Stimulated activated effector memory CD8-positive, alpha-beta T cell treated with anti-CD3 and anti-CD28 coated beads, Interleukin-12 subunit alpha, Interleukin-12 subunit beta, amount 100 ng/mL, for 72 hours (primary cell): ENCODE data around the gene CEP192.

ENCODE experiments used
- ATAC-seq: fragments of 150-1000 bp; cut with Tn5 transposase; 2 replicates; pipeline ENCODE4 v1.10.0; 2021
- DNase-seq, 2 donors: peaks; one replicate each; pipeline ENCODE4 v3.0.0; 2021 to 2022; ENCODE audit warnings: low spot score in 2 of 2
- H3K27ac Mint-ChIP-seq: one replicate; pipeline ENCODE4 v1.8.0; 2022; ENCODE audit warnings: mild to moderate bottlenecking, mixed read lengths
- H3K36me3 Mint-ChIP-seq: one replicate; pipeline ENCODE4 v1.8.0; 2022; ENCODE audit warnings: mild to moderate bottlenecking, mixed read lengths
- H3K4me1 Mint-ChIP-seq: one replicate; pipeline ENCODE4 v1.8.0; 2022; ENCODE audit warnings: mixed read lengths
- H3K4me3 Mint-ChIP-seq: one replicate; pipeline ENCODE4 v1.8.0; 2022; ENCODE audit warnings: mild to moderate bottlenecking, mixed read lengths
- H3K9me3 Mint-ChIP-seq: one replicate; pipeline ENCODE4 v1.8.0; 2022; ENCODE audit warnings: mixed read lengths

The CEP192 gene

DNA sequence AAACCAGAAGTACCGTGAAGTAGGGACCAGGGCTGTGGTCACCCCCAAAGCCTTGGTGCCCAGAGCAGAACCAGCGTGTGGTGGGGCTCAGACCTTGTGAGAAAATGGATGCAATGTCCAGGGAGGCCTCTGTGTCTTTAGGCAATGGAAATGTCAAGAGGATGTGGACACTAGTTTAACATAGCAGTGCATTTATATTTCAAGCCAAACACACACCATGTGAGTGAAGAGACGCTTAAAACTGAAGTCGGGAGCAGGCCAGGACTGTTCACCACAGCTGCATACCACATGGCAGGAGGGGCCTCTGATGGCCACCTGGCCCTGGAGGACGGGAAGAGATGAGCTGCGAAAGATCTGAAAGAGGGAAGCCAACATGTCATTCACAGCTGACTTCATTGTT is 140.1 kb downstream of the CEP192 start:
- no peak overlapping the region for H3K27ac Mint-ChIP-seq
- DNase-seq, result no peak

DNA sequence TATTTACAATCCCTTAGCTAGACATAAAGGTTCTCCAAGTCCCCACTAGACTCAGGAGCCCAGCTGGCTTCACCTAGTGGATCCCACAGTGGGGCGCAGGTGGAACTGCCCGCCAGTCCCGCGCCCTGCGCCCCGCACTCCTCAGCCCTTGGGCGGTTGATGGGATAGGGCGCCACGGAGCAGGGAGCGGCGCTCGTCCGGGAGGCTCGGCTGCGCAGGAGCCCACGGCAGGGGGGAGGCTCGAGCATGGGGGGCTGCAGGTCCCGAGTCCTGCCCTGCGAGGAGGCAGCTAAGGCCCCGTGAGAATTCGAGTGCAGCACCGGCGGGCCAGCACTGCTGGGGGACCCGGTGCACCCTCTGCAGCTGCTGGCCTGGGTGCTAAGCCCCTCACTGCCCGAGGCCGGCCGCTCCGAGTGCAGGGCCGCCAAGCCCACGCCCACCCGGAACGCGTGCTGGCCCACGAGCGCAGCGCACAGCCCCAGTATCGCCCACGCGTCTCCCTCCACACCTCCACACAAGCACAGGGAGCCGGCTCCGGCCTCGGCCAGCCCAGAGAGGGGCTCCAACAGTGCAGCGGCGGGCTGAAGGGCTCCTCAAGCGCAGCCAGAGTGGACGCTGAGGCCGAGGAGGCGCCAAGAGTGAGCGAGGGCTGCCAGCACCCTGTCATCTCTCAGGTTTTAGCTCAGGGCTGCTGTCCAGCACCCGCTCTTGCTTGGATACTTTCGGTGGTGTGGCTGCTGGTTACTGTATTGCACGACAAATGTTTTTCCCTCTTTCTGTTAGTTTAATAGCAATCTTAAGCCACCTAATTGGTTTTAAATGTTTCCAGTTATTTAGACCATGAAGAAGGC is 143.6 kb downstream of the CEP192 start:
- H3K4me1 Mint-ChIP-seq, result peaks cover 33% of the 10 kb centered on the region
- H3K36me3 Mint-ChIP-seq, result peaks cover 11% of the 10 kb centered on the region
- no peak overlapping the region for H3K4me3 Mint-ChIP-seq
- no peaks in the 10 kb centered on the region for H3K9me3 Mint-ChIP-seq
- DNase-seq, result no peak
- ATAC-seq, result no peak
- H3K27ac Mint-ChIP-seq, result no peak overlapping the region

More for the DNA sequence above, 140.1 kb downstream of the CEP192 start:
- Mint-ChIP-seq H3K4me3 (no peak overlapping the region), H3K4me1 (peaks cover 15% of the 10 kb centered on the region), H3K9me3 (no peaks in the 10 kb centered on the region), H3K36me3 (peaks cover 26% of the 10 kb centered on the region)
- no peak for ATAC-seq

DNA sequence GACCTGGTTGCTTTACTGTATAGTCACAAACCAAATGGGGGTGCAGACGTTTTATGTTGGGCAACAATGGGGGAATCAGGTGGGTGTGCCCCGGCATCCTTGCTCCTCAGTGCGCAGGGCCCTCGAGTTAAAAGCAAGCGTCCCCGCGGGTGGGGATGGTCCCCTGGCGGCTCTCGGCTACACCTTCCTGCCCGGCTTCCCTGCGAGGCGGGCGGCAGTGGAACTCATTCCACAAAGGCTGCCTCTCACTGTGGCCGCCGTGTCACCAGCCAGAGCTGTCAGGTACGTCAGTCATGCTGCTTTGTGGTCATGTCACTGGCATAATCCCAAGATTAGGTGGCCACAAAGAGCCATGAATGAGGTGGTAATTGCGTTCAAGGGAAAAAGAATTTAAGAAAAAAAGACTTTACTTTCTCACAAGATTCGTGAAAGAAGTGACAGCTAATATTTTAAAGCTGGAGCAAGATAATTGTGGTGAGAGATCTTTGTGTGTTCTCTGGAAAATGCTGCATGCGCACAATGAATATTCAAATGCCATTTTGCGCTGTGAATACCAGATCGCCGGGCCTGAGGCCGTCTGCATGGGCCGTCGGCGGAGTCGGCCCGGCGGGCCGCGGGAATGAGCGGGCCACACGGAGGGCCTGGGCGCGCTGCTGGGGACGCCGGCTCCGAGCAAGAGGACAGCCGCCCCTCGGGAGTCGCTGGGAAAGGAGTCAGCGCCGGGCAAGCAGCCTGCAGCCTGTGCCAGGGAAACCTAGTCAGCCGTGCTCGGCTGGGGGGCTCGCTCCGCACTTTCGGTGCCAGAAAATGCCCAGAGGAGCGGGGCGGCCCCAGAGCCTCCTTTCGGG is 145.1 kb downstream of the CEP192 start:
- Mint-ChIP-seq H3K4me1 (peaks cover 29% of the 10 kb centered on the region), H3K9me3 (no peaks in the 10 kb centered on the region), H3K36me3 (peaks cover 5% of the 10 kb centered on the region), H3K27ac (no peak overlapping the region), H3K4me3 (peak overlapping the region; percentile 90)
- peak; percentile 53 for ATAC-seq
- DNase-seq, result peak in 1 of 2 donors; percentile 59

DNA sequence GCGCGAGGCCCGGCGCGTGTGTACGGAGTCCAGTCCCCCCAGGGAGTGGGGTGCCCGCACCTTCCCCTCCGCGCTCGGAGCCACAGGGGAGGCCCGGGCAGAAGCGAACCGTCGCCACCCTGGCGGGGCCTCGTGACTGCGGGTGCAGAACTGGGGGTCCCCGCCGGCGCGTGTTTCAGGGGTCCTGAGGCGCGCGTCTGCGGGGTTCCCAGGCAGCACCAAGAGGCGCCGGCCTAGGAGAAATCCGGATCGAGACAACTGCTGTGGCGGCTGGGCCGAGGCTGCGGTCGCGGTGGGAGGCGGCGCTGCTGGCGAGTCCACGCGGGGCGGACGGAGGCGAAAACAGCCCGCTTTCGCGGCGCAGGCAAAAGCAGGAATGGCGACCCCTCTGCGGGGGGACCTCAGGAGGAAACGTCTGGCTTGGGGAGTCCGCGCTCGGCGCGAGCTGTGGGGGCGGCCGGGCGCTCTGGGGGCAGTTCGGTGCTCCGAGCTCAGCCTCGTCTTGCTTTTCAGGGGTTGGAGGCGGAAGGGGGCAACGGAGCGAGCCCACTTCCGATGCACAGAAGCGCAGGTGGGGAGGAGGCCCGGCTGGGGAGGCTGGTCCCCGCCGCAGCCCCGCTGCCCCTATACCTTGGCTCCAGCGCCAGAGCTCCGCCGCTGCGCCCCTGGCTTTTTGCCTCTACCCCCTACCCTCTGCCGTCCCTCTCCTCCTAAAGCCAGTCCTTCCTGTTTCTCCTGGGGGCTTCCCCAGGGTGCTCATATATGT is 145.9 kb downstream of the CEP192 start:
- ATAC-seq (peak; percentile 52), DNase-seq (peak; percentile 19 to 74)
- Mint-ChIP-seq H3K4me3 (peak overlapping the region; percentile 90), H3K9me3 (no peaks in the 10 kb centered on the region), H3K4me1 (peaks cover 25% of the 10 kb centered on the region), H3K36me3 (no peaks in the 10 kb centered on the region), H3K27ac (peak overlapping the region; percentile 88)

DNA sequence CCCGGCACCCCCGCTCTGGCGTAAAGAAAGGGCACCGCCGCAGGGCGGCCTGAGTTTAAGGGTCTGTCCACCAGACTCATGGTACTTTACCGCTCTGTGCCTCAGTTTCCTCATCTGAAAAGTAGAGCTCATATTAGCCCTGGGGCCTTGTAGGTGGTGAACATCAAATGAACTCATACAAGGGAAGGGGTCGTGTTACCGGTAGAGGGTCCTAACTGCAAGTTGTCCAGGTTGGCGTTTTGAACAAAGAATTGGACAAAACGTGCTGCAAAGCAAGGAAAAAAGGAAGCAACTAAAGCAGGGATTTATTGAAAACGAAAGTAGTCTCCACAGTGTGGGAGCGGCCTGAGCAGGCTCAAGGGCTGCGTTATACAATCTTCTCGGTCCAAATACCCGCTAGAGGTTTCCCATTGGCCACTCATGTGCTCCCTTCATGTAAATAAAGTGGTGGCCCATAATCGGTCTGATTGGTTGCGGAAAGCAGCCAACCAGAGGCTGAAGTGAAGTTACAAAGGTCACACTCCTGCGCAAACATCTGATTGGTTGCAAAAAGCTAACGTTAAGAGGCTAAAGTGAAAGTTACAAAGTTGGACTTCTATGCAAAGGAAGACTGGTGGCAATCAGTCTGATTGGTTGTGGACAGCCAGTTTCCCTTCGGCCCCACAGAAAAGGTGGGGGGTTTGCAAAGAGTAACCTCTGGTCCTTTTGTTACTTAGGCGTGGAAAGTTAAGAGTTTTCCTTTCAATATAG is 146.7 kb downstream of the CEP192 start:
- DNase-seq (peak in 1 of 2 donors; percentile 73), ATAC-seq (peak; percentile 88)
- no peaks in the 10 kb centered on the region for H3K9me3 Mint-ChIP-seq
- H3K4me1 Mint-ChIP-seq, result peaks cover 25% of the 10 kb centered on the region
- no peaks in the 10 kb centered on the region for H3K36me3 Mint-ChIP-seq
- peak overlapping the region; percentile 88 for H3K27ac Mint-ChIP-seq
- peak overlapping the region; percentile 90 for H3K4me3 Mint-ChIP-seq

DNA sequence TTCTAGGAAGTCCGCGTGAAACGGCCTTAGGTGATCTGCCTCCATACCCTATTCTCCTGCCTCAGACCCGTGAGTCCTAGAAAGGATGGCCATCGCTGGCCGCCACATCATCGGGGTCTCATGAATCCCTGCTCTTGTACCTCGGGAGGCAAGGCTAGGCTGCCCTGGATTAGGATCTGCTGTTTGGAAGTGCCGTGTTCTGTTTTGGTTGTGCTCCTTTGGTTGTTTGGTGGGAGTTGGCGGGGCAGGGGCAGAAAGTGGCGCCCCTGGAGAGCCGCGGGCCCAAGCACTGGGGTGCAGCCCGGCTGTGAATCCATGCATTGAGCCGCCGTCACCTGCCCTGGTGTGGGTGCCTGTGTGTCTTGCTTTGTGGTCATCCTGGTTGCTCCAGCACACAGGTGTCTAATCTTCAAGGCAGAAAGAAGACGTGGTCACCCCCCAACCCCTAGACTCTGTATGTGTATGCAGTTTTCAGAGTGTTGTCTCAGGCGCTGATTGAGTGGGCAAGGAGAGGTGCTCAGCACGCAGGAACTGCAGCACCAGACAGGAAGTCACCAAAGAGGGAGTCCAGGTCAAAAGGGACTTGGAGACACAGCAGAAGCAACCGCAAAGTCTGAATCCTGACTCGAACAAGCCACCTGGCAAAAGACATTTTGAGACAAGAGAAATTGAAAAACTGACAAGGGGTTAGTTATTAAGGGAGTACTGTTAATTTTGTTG is 147.4 kb downstream of the CEP192 start:
- H3K9me3 Mint-ChIP-seq, result no peaks in the 10 kb centered on the region
- ATAC-seq (no peak), DNase-seq (no peak)
- no peaks in the 10 kb centered on the region for H3K36me3 Mint-ChIP-seq
- H3K4me3 Mint-ChIP-seq, result peak overlapping the region; percentile 90
- H3K27ac Mint-ChIP-seq, result peak overlapping the region; percentile 88
- peaks cover 25% of the 10 kb centered on the region for H3K4me1 Mint-ChIP-seq

DNA sequence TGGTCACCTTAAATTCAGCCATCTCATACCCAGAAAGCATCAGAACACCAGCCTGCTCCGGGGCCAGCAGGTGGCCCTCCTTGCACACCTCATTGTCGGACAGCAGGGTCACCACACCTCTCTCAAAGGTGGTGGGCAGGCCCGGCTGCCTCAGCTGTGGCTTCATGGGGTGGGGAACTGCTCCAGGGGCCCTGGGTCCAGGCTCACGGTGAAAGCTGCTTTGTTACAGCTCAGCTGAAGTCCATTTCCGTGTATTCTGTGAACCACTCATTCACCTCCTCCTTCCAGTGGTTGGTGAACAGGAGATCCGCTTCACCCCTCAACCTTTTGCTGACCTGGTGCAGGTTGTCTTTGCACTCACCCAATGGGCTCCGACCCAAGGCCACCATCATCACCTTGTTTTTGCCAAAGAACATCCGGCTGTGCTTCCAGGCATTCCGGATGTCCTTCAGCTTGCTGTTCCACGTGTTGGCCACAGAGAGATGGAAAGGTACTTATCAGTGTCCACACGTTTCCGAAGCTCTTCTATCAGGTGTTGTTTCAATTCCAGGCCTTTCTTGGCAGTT is 148.8 kb downstream of the CEP192 start:
- Mint-ChIP-seq H3K27ac (no peak overlapping the region), H3K9me3 (no peaks in the 10 kb centered on the region), H3K36me3 (no peaks in the 10 kb centered on the region), H3K4me3 (no peak overlapping the region), H3K4me1 (peaks cover 25% of the 10 kb centered on the region)
- no peak for ATAC-seq
- no peak for DNase-seq

DNA sequence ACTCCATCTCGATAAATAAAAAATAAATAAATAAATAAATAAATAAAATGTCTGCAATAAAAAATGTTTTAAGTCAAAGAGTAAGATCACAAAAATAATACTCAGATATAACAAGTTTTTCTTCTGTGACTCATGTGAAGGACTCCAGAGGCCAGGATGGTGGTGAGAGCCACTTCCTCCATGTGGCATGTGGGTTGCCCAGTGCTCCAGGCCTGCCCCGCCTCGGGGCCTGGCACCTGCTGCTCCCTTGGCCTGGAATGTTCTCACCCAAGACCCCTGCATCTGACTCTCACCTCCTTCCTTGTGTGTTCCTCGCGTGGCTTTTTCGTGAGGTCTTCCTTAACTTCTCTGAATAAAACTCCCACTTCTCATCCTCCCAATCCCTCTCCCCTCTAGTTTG is 150.0 kb downstream of the CEP192 start:
- Mint-ChIP-seq H3K27ac (no peak overlapping the region), H3K4me3 (no peak overlapping the region), H3K36me3 (no peaks in the 10 kb centered on the region), H3K9me3 (no peaks in the 10 kb centered on the region), H3K4me1 (peaks cover 19% of the 10 kb centered on the region)
- ATAC-seq, result no peak
- no peak for DNase-seq

DNA sequence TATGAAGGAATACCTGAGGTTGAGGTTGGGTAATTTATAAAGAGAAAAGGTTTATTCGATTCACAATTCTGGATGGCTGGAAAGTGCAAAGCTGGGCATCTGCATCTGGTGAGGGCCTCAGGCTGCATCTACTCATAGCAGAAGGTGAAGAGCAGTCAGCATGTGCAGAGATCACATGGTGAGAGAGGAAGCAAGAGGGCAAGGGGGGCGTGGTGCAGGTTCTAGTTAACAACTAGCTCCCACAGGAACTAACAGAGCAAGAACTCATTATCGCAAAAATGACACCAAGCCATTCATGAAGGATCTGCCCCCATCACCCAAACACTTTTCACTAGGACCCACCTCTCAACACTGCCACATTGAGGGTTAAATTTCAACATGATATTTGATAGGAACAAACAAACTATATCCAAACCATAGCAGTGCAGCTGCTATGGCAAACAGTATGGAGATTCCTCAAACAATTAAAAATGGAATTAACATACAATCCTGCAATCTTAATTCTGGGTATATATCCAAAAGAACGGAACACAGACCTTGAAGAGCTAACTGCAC is 154.6 kb downstream of the CEP192 start:
- no peaks in the 10 kb centered on the region for H3K4me1 Mint-ChIP-seq
- H3K9me3 Mint-ChIP-seq, result no peaks in the 10 kb centered on the region
- ATAC-seq (no peak), DNase-seq (no peak)
- H3K4me3 Mint-ChIP-seq, result no peak overlapping the region
- no peaks in the 10 kb centered on the region for H3K36me3 Mint-ChIP-seq
- H3K27ac Mint-ChIP-seq, result no peak overlapping the region

DNA sequence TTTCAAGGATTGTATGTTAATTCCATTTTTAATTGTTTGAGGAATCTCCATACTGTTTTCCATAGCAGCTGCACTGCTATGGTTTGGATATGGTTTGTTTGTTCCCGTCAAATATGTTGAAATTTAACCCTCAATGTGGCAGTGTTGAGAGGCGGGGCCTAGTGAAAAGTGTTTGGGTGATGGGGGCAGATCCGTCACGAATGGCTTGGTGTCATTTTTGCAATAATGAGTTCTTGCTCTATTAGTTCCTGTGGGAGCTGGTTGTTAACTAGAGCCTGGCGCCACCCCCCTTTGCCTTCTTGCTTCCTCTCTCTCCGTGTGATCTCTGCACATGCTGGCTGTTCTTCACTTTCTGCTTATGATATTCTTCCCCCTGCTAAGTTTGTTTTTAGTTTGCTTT is 156.0 kb downstream of the CEP192 start:
- H3K36me3 Mint-ChIP-seq, result no peaks in the 10 kb centered on the region
- H3K4me3 Mint-ChIP-seq, result no peak overlapping the region
- no peaks in the 10 kb centered on the region for H3K9me3 Mint-ChIP-seq
- no peak overlapping the region for H3K27ac Mint-ChIP-seq
- ATAC-seq (no peak), DNase-seq (no peak)
- H3K4me1 Mint-ChIP-seq, result no peaks in the 10 kb centered on the region

DNA sequence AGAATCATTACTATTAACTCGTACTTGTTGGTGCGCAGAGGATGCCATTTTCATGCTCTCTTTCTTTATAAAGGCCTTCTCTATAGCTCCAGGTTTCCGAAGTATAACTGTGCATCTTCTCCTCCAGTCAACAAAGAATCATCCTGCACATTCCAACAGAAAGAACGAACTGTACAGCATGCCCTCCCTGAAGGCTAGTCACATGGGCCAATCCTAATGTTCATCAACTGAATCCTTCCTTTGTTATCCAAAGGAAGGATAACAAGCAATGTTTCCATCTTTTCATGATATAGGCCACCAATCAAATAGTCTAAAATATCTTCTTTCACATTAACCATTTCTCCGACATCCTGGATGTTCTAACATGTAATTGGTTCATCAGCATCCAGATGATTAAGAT is 160.5 kb downstream of the CEP192 start:
- peaks cover 11% of the 10 kb centered on the region for H3K9me3 Mint-ChIP-seq
- ATAC-seq (no peak), DNase-seq (no peak)
- H3K4me3 Mint-ChIP-seq, result no peak overlapping the region
- H3K4me1 Mint-ChIP-seq, result no peaks in the 10 kb centered on the region
- H3K36me3 Mint-ChIP-seq, result no peaks in the 10 kb centered on the region
- no peak overlapping the region for H3K27ac Mint-ChIP-seq

DNA sequence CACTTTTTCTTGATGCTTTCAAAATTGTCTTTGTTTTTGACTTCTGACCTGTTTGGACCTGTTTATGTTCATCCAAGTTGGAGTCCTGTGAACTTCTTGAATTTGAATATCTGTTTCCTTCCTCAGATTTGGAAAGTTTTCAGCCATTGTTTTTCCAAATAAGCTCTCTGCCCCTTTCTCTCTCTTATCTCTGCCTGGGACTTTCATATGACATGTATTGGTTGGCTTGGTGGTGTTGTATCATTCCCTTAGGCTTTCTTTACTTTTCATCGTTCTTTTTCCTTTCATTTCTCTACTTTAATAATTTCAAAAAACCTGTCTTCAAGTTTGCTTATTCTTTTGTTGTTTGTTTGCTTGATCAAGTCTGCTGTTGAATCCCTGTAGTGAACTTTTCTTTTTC is 167.3 kb downstream of the CEP192 start:
- DNase-seq (no peak), ATAC-seq (no peak)
- no peaks in the 10 kb centered on the region for H3K4me1 Mint-ChIP-seq
- H3K9me3 Mint-ChIP-seq, result peaks cover 21% of the 10 kb centered on the region
- no peaks in the 10 kb centered on the region for H3K36me3 Mint-ChIP-seq
- no peak overlapping the region for H3K27ac Mint-ChIP-seq
- H3K4me3 Mint-ChIP-seq, result no peak overlapping the region

DNA sequence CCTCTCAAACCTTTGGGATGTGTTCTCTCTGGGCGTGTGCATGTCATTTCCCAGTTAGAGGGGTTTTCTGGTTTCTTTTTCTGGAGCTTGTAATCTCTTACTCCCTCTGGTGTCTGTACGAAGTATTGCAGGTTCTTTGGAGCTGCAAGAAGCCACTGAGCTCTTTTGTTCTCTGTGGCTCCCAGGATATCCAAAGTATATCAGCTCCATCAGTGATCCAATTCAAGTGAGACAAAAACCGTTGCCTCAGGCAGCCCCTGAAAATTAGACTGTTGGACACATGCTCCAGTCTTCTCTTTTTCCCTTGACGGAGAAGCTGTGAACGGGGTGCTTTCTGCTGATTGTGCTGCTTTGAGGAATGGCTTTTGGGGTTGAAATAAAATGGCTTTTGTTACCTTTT is 168.4 kb downstream of the CEP192 start:
- DNase-seq, result peak in 1 of 2 donors; percentile 64

More for the DNA sequence above, 168.4 kb downstream of the CEP192 start:
- H3K27ac Mint-ChIP-seq, result no peak overlapping the region
- peak; percentile 31 for ATAC-seq
- H3K9me3 Mint-ChIP-seq, result peaks cover 21% of the 10 kb centered on the region
- no peak overlapping the region for H3K4me3 Mint-ChIP-seq
- H3K36me3 Mint-ChIP-seq, result no peaks in the 10 kb centered on the region
- no peaks in the 10 kb centered on the region for H3K4me1 Mint-ChIP-seq
